Right renal cortex interstitium (tissue), 3 donors: ENCODE data around the gene H2AZ1. TPM values are rescaled to one million over a fixed set of nuclear protein-coding genes. Genes with fewer than 3 reads are reported as not detected.

ENCODE experiments used
- DNase-seq, 3 donors: peaks; one replicate each; pipeline ENCODE4 v3.0.0-alpha.2; 2013; ENCODE audit warnings: low read depth in 3 of 3, low spot score in 2 of 3
- polyA plus RNA-seq, 3 donors: library from polyadenylated mRNA; unstranded; fragments of 120-200 nt; gene quantifications; one replicate each; pipeline ENCODE4 v1.2.1, GENCODE V29; 2013; ENCODE audit not compliant: insufficient read length in 3 of 3

H2AZ1 gene
- polyA plus RNA-seq, 3 donors = 415 to 432 (median 421) TPM

GRCh38 chr4:99946356-99947189 lies 3.5 kb downstream of the H2AZ1 start, which contains the start of gene DNAJB14:
Gene DNAJB14 (minus strand): TSS chr4:99946618. CDS start chr4:99946571, 47 bp downstream.
- peak; percentile 34 to 47 (median 41) for DNase-seq

GRCh38 chr4:99945718-99946355 lies 4.2 kb downstream of the H2AZ1 start:
- DNase-seq = peak in 1 of 3 donors; percentile 31

- DNase-seq = no peak
Observed at GRCh38 chr4:99943904-99944437, 6.1 kb downstream of the H2AZ1 start.

GRCh38 chr4:99938243-99938753 lies 11.8 kb downstream of the H2AZ1 start:
- no peak for DNase-seq

- no peak for DNase-seq
Observed at GRCh38 chr4:99934891-99935290, 15.2 kb downstream of the H2AZ1 start.

- no peak for DNase-seq
Observed at GRCh38 chr4:99927566-99927965, 22.5 kb downstream of the H2AZ1 start.

GRCh38 chr4:99921174-99921573 lies 28.9 kb downstream of the H2AZ1 start:
- no peak for DNase-seq

GRCh38 chr4:99918656-99919055 lies 31.4 kb downstream of the H2AZ1 start:
- DNase-seq = no peak

GRCh38 chr4:99917575-99917974 lies 32.5 kb downstream of the H2AZ1 start:
- DNase-seq = no peak

GRCh38 chr4:99915449-99915848 lies 34.6 kb downstream of the H2AZ1 start:
- no peak for DNase-seq

Other genes starting within 250 kb of the H2AZ1 start
- 1 to 10 TPM in 2 of 3 donors, under 1 TPM in 1; 0.85 to 1.8 (median 1.2) TPM for gene DAPP1, start 133.4 kb downstream of the H2AZ1 start, polyA plus RNA-seq
- gene LAMTOR3, start 55.8 kb downstream of the H2AZ1 start, polyA plus RNA-seq = 100 to 1,000 TPM; 101 to 115 (median 109) TPM
- 10 to 100 TPM; 36.8 to 40.8 (median 39.8) TPM for gene DNAJB14, start 3.7 kb downstream of the H2AZ1 start, polyA plus RNA-seq
- 1 to 10 TPM; 2.7 to 3.7 (median 2.7) TPM for gene DDIT4L, start 240.2 kb upstream of the H2AZ1 start, polyA plus RNA-seq